PFSK-1 (cell line): ENCODE measurements around the gene RGS6.

ENCODE experiments used
- FOXP2 ChIP-seq: optimal IDR thresholded peaks from 2 replicates; pipeline ENCODE3; 2011; ENCODE audit warnings: borderline replicate concordance, control low read depth, inconsistent platforms; ENCODE audit not compliant: insufficient read depth; ENCODE audit errors: extremely low read length, extremely low read depth
- POLR2AphosphoS5 ChIP-seq: IDR thresholded peaks from 2 replicates; pipeline ENCODE4 v1.6.1; 2012; ENCODE audit warnings: low read depth, mild to moderate bottlenecking, control low read depth, low read length, moderate library complexity
- TAF1 ChIP-seq: IDR thresholded peaks from 2 replicates; pipeline ENCODE4 v1.6.1; 2012; ENCODE audit warnings: low read length, control low read depth, borderline replicate concordance; ENCODE audit not compliant: insufficient read depth
- TF ChIP-seq, protein P1 (sequence below), 2 experiments: IDR thresholded peaks; 2 replicates each; pipeline versions ENCODE4 v1.6.1 to v1.8.0; 2011 to 2012; ENCODE audit warnings: low read depth in 2 of 2, low read length in 2 of 2, control low read depth in 1 of 2, inconsistent platforms in 1 of 2, mild to moderate bottlenecking in 1 of 2, moderate library complexity in 1 of 2; ENCODE audit not compliant: insufficient read depth in 1 of 2

DNA sequence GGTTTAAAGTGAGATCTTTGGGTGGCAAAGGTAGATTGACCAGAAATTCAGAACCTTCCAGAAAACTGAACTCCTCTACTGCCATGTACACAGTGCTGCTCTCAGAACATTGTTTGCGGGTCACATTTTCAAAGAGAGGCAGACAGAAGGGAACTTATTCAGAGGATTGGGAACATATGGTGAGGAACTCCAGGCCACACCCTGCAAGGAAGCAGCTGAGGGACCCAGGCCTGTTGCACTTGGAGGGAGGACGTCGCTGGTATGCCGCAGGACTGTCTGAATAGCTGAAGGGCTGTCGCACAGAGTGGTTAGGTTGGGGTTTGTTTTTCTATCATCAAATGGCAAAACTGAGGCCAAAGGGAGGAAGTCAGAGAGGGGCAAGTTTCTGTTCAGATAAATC, 520.5 kb downstream of the RGS6 start:
- no peak for TF ChIP-seq POLR2AphosphoS5
- TF ChIP-seq, protein P1, sequence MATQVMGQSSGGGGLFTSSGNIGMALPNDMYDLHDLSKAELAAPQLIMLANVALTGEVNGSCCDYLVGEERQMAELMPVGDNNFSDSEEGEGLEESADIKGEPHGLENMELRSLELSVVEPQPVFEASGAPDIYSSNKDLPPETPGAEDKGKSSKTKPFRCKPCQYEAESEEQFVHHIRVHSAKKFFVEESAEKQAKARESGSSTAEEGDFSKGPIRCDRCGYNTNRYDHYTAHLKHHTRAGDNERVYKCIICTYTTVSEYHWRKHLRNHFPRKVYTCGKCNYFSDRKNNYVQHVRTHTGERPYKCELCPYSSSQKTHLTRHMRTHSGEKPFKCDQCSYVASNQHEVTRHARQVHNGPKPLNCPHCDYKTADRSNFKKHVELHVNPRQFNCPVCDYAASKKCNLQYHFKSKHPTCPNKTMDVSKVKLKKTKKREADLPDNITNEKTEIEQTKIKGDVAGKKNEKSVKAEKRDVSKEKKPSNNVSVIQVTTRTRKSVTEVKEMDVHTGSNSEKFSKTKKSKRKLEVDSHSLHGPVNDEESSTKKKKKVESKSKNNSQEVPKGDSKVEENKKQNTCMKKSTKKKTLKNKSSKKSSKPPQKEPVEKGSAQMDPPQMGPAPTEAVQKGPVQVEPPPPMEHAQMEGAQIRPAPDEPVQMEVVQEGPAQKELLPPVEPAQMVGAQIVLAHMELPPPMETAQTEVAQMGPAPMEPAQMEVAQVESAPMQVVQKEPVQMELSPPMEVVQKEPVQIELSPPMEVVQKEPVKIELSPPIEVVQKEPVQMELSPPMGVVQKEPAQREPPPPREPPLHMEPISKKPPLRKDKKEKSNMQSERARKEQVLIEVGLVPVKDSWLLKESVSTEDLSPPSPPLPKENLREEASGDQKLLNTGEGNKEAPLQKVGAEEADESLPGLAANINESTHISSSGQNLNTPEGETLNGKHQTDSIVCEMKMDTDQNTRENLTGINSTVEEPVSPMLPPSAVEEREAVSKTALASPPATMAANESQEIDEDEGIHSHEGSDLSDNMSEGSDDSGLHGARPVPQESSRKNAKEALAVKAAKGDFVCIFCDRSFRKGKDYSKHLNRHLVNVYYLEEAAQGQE (IDR thresholded peaks at IDR 0.05; ENCODE audit: insufficient read depth in 1 of 2, low read depth in 2 of 2, low read length in 2 of 2) = no peak
- no peak for TF ChIP-seq TAF1
- TF ChIP-seq FOXP2 = no peak
